ENCODE measurements around the gene C20orf204.

C20orf204 gene

GRCh38 chr20:64042054-64042781 is 6.2 kb downstream of the C20orf204 start:
- no peak for DNase-seq (ENCODE audit: low read depth)

GRCh38 chr20:64043768-64044167 is 7.8 kb downstream of the C20orf204 start:
- DNase-seq (ENCODE audit: low read depth): no peak

- DNase-seq (ENCODE audit: low read depth): no peak
Observed at GRCh38 chr20:64044484-64045247, 8.7 kb downstream of the C20orf204 start.

DNA sequence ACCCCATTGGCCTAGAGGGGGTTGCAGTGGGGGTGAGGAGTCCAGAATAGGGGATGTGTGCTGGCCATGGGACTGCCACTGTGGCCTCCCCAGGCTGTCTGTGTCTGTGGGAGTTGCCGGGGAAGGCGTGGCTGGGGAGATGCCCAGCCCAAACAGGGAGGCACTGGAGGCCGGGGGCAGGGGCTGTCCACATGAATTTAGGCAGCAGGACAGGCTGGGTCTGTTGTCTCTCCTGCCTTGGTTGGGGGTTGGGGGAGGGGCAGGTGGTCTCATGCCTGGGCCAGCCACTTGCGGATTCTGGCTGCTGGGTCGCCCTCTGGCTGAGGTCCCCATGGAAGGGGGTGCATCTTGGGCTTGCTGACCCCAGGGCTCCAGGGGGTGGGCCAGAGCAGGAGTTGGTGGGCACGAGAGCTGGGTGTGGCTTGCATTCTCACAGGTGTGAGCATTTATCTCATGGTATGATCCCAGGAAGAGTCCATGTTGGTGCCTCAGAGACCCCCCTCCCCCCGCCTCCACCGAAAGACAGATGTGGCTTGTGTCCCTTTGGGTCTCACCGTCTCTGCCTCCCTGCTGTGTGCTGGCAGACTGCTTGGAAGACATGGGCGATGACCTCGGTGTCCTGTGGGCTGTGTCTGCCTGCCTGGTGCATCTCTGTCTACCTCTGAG is 9.5 kb downstream of the C20orf204 start:
- no peak for DNase-seq (ENCODE audit: low read depth)

DNA sequence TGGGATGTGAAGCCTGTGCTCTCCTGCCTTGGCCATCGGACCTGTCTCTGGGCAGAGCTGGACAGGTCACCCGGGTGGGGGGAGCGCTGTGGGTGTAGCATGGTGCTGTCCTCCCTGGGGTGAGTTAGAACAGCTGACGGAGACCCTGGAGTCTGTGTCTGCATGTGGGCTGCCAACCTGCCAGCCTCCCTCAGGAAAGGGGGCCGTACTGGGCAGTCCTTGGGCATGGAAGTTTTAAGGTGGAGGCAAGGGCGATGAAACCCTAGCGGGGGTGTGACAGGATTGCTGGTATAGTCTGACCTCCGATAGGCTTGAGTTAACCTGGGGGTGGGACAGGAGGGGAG is 11.0 kb downstream of the C20orf204 start:
- no peak for DNase-seq (ENCODE audit: low read depth)

DNA sequence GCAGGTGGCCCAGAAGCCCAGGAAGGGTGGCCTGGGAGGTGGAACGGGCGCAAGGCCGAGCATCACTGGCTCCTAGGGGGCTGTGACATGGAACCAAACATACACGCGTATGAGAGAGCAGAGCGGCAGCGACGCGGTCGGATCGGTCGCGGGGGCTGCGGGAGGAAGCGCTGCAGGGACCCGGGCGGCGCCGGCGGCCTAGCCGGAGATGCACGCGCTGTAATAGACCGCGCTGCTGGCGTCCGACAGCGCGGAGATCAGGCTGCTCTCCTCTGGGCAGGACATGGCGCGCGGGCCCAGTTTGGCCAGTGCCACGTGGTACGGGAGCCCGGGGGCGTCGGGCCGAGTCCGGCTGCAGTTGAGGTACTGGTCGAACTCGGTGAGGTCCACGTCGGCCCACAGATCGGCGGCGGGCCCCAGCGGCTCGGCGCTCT is 12.0 kb downstream of the C20orf204 start:
- no peak for DNase-seq (ENCODE audit: low read depth)

DNA sequence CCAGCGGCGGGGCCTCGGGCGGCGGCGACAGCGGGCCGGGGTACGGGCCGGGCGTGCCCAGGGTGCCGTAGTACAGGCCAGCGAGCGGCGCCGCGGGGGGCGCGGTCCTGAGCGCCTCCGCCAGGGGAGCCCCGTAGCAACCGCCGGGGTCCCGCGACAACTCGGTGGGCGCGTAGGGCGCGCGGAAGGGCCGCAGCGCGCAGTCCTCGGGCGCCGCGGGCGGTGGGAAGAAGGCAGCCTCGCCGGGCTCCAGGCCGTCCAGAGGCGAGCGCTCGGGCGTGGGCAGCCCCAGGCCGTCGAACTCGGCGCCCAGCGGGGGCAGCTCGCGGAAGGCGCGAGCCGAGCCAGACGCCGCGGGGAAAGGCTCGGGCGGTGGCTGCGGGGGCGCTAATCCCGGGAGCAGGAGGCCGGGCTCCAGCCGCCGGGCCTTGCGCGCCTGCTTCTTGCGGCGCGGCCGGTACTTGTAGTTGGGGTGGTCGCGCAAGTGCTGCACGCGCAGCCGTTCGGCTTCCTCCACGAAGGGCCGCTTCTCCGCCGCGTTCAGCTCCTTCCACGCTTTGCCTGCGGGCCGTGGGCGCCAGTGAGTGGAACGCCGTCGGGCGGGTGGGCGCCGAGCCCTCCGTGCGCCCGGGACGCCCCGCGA is 12.5 kb downstream of the C20orf204 start:
- no peak for DNase-seq (ENCODE audit: low read depth)

GRCh38 chr20:64049060-64049877 is 13.3 kb downstream of the C20orf204 start, which contains the start of gene SOX18:
TSS of gene SOX18 (minus strand) at chr20:64049639. CDS start at chr20:64049516, 123 bp downstream.
- DNase-seq (ENCODE audit: low read depth): no peak

DNA sequence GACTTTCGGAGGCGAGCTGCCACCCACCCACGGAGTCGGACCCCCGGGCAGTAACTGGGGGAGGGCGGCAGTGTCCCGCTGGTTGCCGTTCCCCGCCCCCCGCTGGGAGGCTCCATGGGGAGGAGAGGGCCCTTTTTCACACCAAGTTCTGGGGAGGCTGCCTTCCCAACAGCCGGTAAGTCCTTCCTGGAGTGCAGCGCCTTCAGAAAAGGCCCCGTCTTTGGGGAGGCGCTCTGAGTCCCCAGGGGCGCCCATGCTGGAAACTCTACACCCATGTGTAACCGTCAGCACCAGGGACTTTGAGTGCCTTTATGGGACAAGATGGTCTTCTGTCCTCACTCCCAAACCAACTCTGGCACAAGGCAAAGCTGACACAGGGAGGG is 13.9 kb downstream of the C20orf204 start:
- no peak for DNase-seq (ENCODE audit: low read depth)

DNA sequence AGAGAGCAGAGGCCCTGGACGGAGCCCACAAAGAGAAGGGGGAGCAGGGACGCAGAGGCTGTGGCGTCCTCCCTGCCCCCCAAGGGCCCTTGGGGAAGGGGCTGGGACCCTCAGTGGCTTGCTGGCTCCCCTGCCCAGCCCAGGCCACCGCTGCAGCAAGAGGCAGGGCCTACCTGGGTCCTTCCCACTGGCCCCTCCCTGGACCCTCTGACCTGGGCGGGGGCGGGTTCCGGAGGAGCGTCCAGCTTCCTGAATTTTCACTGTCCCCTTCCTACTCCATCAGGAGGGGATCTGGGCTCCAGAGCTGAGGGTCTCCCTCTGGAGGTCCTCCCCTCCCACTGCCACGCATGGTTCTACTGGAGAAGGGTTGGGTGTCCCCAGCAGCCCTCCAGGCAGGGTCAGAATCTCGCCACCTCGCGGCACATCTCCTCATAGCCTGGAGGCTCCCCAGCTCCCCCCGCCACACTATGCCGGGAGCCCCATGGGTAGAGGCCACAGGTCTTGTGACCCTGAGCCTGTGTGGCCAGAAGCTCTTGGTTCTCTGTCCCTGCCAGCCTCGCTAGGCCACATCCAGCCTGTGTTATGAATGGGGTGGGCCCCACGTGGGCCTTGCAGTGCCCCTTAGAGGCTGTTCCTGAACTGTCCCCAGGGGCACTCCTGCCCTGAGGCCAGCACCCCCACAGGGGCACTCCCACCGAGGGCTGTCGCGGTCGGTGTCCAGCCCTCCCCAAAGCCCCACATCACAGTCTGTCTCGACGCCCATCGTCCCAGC is 14.5 kb downstream of the C20orf204 start:
- DNase-seq (ENCODE audit: low read depth): no peak

- no peak for DNase-seq (ENCODE audit: low read depth)
Observed at GRCh38 chr20:64051033-64051452, 15.1 kb downstream of the C20orf204 start.

DNA sequence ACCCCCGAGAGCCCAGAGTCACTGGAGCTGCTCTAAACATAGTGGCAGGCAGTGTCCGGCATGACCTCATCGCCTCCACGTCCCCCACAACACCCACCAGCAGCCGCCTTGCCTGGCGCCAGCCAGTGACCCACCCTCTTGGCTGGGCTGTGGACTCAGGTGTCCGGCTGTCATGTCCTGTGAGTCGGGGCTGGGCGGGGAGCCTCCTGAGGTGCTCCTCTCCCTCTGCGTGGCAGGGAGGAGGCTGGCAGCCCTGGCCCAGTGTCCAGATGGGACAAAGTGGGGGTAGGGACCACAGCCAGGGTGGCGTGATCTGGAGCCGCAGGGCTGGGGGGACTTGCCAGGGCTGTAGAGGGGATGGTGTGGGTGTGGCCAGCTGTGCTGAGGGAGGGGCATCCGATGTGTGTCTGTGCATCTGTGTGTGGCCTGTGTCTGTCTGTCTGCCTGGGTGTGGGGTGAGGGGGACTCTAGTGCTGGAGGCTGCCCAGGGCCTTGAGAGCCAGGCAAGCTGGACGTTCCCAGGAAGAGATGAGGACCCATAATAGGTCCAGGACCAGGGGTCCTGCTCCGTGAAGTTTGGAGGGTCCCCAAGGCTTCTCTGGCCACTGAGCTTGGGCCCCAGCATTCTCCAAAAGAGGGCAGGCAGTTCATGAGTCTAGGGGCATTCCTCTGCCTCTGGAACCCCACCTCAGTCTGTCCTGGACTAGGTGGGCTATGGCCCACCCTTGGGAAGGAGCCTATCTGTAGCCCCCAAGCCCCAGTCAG is 15.8 kb downstream of the C20orf204 start:
- no peak for DNase-seq (ENCODE audit: low read depth)

GRCh38 chr20:64052326-64052722 is 16.3 kb downstream of the C20orf204 start:
- no peak for DNase-seq (ENCODE audit: low read depth)

- no peak for DNase-seq (ENCODE audit: low read depth)
Observed at GRCh38 chr20:64052987-64053840, 17.2 kb downstream of the C20orf204 start.

GRCh38 chr20:64053841-64054661 is 18.1 kb downstream of the C20orf204 start:
- no peak for DNase-seq (ENCODE audit: low read depth)

DNA sequence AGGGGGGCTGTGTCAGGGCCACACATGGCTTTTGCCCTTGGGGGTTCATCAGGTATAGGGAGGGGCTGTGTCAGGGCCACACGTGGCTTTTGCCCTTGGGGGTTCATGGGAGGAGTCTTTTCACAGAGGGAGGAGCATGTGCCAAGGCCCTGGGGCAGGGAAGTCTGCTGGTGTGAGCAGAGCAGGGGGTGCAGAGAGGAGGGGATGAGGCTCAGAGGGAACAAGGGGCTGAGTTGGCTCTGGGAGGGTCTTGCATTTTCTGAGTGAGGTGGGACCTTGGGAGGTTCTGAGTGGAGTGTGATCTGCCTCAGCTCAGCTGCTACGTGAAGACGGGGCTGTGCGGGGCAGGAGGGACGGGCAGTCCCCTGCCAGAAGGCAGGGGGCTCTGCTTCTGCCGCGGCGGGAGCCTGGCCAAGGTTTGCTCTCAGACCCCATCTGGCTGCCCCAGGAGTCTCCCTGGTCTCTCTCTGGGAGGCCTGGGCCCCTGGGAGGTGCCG is 19.5 kb downstream of the C20orf204 start:
- DNase-seq (ENCODE audit: low read depth): no peak

DNA sequence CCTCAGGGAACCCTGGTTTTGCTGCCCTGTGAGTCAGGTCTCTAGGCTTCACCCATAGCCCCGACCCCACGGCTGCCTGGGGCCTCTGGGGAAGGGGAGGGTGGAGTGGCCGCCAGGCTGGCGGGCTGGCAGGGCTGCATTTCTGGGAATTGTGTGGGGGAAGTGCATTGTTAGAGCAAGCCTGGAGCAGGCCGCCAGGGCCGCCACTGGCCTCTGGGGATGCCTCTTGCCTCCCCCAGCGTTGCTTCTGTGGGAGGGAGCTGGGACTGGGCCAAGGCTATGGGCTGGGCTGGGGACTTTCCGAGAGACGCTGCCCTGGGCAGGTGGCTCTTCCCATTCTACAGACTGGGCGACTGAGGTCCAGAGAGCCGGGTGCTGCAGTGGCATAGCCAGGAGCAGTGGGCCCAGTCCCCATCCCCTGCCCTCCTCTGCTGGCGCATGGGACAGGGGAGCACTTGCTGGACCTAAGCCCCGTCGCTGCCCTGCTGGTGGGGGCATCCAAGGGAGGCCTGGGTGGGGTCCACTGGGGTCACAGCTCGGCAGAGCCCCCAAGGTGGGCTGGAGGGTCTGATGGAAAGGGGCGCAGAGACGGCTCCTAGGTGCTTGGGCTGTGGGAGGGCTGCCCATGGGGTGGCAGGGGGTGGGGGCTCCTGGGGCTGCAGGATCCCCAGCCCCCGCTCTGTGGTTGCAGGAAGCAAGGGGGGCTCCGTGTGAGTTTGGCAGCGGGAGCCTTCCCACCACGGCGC is 20.1 kb downstream of the C20orf204 start:
- no peak for DNase-seq (ENCODE audit: low read depth)

DNA sequence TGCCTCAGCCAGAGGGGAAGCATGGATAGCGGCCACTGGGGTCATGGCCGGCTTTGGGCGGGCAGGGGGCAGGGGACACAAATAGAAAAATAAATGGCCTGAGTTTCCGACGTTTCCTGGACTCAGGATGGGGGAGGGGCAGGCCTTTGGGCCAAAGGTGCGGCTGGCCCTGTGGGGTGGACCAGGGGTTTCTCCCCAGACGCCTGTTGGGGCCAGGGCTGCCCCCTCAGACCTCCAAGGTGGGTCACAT is 20.6 kb downstream of the C20orf204 start:
- DNase-seq (ENCODE audit: low read depth): no peak
